ENCODE measurements around the gene CCDC102B.

GRCh38 chr18:68909579-68909978 is 111.7 kb downstream of the CCDC102B start:
- TF ChIP-seq CTCF (IDR thresholded peaks at IDR 0.05; ENCODE audit: insufficient read depth, low read length) (no peak), REST (IDR thresholded peaks at IDR 0.05; ENCODE audit: insufficient replicate concordance, low read depth) (no peak), SPI1 (IDR thresholded peaks at IDR 0.05; ENCODE audit: borderline replicate concordance, low read depth) (no peak)
